ENCODE measurements around the gene KCNN3. TPM values are rescaled to one million over a fixed set of nuclear protein-coding genes. Genes with fewer than 3 reads are reported as not detected.
A peak's percentile ranks its signal among the peaks of the same experiment; 100 is the strongest.

Gene KCNN3
- total RNA-seq, 6 experiments from 2014 or later, result not detected

- no peak for TF ChIP-seq CTCF (IDR thresholded peaks at IDR 0.05)
- Mint-ChIP-seq H3K4me3 (no peak overlapping the region), H3K27ac (no peak overlapping the region), H3K27me3 (ENCODE audit: insufficient read depth) (peaks cover 43% of the 10 kb centered on the region), H3K4me1 (ENCODE audit: low read depth) (peaks cover 60% of the 10 kb centered on the region), H3K36me3 (ENCODE audit: low read depth) (no peaks in the 10 kb centered on the region), H3K9me3 (no peaks in the 10 kb centered on the region)
- DNase-seq, result no peak
These were observed 3.6 kb downstream of the KCNN3 start for GRCh38 chr1:154866257-154867063.

GRCh38 chr1:154865442-154866256, 4.4 kb downstream of the KCNN3 start:
- Mint-ChIP-seq H3K9me3 (no peaks in the 10 kb centered on the region), H3K36me3 (ENCODE audit: low read depth) (no peaks in the 10 kb centered on the region), H3K27me3 (ENCODE audit: insufficient read depth) (peaks cover 39% of the 10 kb centered on the region), H3K4me3 (no peak overlapping the region), H3K27ac (no peak overlapping the region), H3K4me1 (ENCODE audit: low read depth) (peaks cover 64% of the 10 kb centered on the region)
- no peak for DNase-seq
- TF ChIP-seq CTCF (IDR thresholded peaks at IDR 0.05), result no peak

GRCh38 chr1:154864189-154864975, 5.7 kb downstream of the KCNN3 start:
- Mint-ChIP-seq H3K4me1 (ENCODE audit: low read depth) (peaks cover 65% of the 10 kb centered on the region), H3K27ac (no peak overlapping the region), H3K4me3 (no peak overlapping the region), H3K27me3 (ENCODE audit: insufficient read depth) (peaks cover 34% of the 10 kb centered on the region), H3K36me3 (ENCODE audit: low read depth) (no peaks in the 10 kb centered on the region), H3K9me3 (no peaks in the 10 kb centered on the region)
- no peak for DNase-seq
- no peak for TF ChIP-seq CTCF (IDR thresholded peaks at IDR 0.05)

- H3K27me3 Mint-ChIP-seq (ENCODE audit: insufficient read depth), result peaks cover 26% of the 10 kb centered on the region
- peaks cover 62% of the 10 kb centered on the region for H3K4me1 Mint-ChIP-seq (ENCODE audit: low read depth)
These were observed 6.5 kb downstream of the KCNN3 start for GRCh38 chr1:154863315-154864174.

More at GRCh38 chr1:154863315-154864174, 6.5 kb downstream of the KCNN3 start:
- Mint-ChIP-seq H3K4me3 (no peak overlapping the region), H3K9me3 (no peaks in the 10 kb centered on the region), H3K36me3 (ENCODE audit: low read depth) (no peaks in the 10 kb centered on the region), H3K27ac (no peak overlapping the region)
- DNase-seq, result peak; percentile 71
- TF ChIP-seq CTCF (IDR thresholded peaks at IDR 0.05), result peak; percentile 87
